Endothelial cell of umbilical vein (primary cell): ENCODE measurements around the gene CLASRP. TPM values are rescaled to one million over a fixed set of nuclear protein-coding genes. Genes with fewer than 3 reads are reported as not detected.

Source experiments
- BruUV-seq: library from RNA; stranded (reverse); fragments of 400-500 nt; replicated peaks from 2 replicates; lab custom pipeline; 2021; lab: Mats Ljungman, UMichigan
- CTCF ChIA-PET: fragments of 300-600, 350-600 bp; sonication (Branson Sonifier 250); formaldehyde crosslinking; loops from one replicate; lab custom pipeline; 2021; ENCODE audit warnings: antibody characterized with exemption, inconsistent platforms; lab: Charles Lee
- POLR2A ChIA-PET: fragments of 300-600, 350-600 bp; sonication (Branson Sonifier 250); formaldehyde crosslinking; loops from one replicate; lab custom pipeline; 2021; ENCODE audit warnings: antibody characterized with exemption, inconsistent platforms; lab: Charles Lee
- DNase-seq: peaks from one replicate; pipeline ENCODE4 v3.0.0-alpha.2; 2011; ENCODE audit warnings: low read depth, low spot score
- FAIRE-seq: peaks from 2 replicates; lab custom pipeline; 2011; peaks lifted over from hg19 to GRCh38; lab: Jason Lieb, UNC
- H2AFZ ChIP-seq: 2 replicates; pipeline ENCODE4 v1.6.0; 2012; ENCODE audit warnings: low read depth, low read length, control low read depth, inconsistent platforms
- H3K27ac ChIP-seq: 2 replicates; pipeline ENCODE4 v1.5.1; 2011; ENCODE audit warnings: low read depth, mild to moderate bottlenecking, control low read depth, low read length, moderate library complexity; ENCODE audit not compliant: insufficient read depth
- H3K27me3 ChIP-seq, 2 experiments: 2 replicates each; pipeline versions ENCODE4 v1.6.0 to v1.6.1; 2011; ENCODE audit warnings: low read length in 2 of 2, mixed read lengths in 1 of 2; ENCODE audit not compliant: control insufficient read depth in 2 of 2, insufficient read depth in 2 of 2
- H3K36me3 ChIP-seq, 2 experiments: 2 replicates in 1 of 2; 3 replicates in 1 of 2; pipeline ENCODE4 v1.5.1; 2011; ENCODE audit warnings: low read length in 2 of 2, mild to moderate bottlenecking in 1 of 2, moderate library complexity in 1 of 2; ENCODE audit not compliant: control insufficient read depth in 2 of 2, insufficient read depth in 2 of 2; ENCODE audit errors: extremely low read depth in 1 of 2
- H3K4me1 ChIP-seq: 3 replicates; pipeline ENCODE4 v1.5.1; 2011; ENCODE audit warnings: mild to moderate bottlenecking, low read length; ENCODE audit not compliant: control insufficient read depth, insufficient read depth; ENCODE audit errors: extremely low read depth
- H3K4me2 ChIP-seq: 2 replicates; pipeline ENCODE4 v1.6.1; 2011; ENCODE audit warnings: low read length, control low read depth, mixed read lengths; ENCODE audit not compliant: insufficient read depth
- H3K4me3 ChIP-seq, 3 experiments: fragments of 200-600 bp in 1 of 3; sonication (generic), shearing (Covaris generic) in 1 of 3; replicated peaks in 1 of 3; 2 replicates each; pipeline ENCODE4 v1.5.1; 2011 to 2016; ENCODE audit warnings: control low read depth in 3 of 3, low read length in 3 of 3, mild to moderate bottlenecking in 2 of 3, inconsistent platforms in 1 of 3, low read depth in 1 of 3, moderate library complexity in 1 of 3; ENCODE audit not compliant: insufficient read depth in 1 of 3
- H3K79me2 ChIP-seq: 2 replicates; pipeline ENCODE4 v1.6.0; 2012; ENCODE audit warnings: low read length, inconsistent platforms; ENCODE audit not compliant: control insufficient read depth, insufficient read depth
- H3K9ac ChIP-seq: replicated peaks from 2 replicates; pipeline ENCODE3; 2011; ENCODE audit warnings: low read length, control low read depth; ENCODE audit not compliant: insufficient read depth; ENCODE audit errors: extremely low read depth
- H3K9me1 ChIP-seq: replicated peaks from 3 replicates; pipeline ENCODE4 v1.6.0; 2011; ENCODE audit warnings: mild to moderate bottlenecking, low read length; ENCODE audit not compliant: control insufficient read depth, insufficient read depth; ENCODE audit errors: extremely low read depth
- H3K9me3 ChIP-seq: replicated peaks from 2 replicates; pipeline ENCODE4 v1.5.1; 2012; ENCODE audit warnings: low read length, inconsistent platforms; ENCODE audit not compliant: control insufficient read depth, insufficient read depth
- H4K20me1 ChIP-seq: replicated peaks from 2 replicates; pipeline ENCODE3; 2011; ENCODE audit warnings: mild to moderate bottlenecking, low read length; ENCODE audit not compliant: control insufficient read depth, insufficient read depth; ENCODE audit errors: extremely low read depth
- CTCF ChIP-seq, 2 donors: IDR thresholded peaks; 1 replicate in 1 of 2; 2 replicates in 1 of 2; pipeline ENCODE4 v1.5.1; 2011; ENCODE audit warnings: low read length in 2 of 2, mild to moderate bottlenecking in 2 of 2, moderate library complexity in 2 of 2, control low read depth in 1 of 2, inconsistent platforms in 1 of 2, low read depth in 1 of 2; ENCODE audit not compliant: insufficient read depth in 1 of 2; ENCODE audit errors: extremely low read depth in 1 of 2
- EZH2 ChIP-seq: IDR thresholded peaks from 2 replicates; pipeline ENCODE4 v1.6.1; 2012; ENCODE audit warnings: borderline replicate concordance, low read depth, mild to moderate bottlenecking, moderate library complexity, low read length, inconsistent platforms; ENCODE audit not compliant: severe bottlenecking
- FOS ChIP-seq: IDR thresholded peaks from 2 replicates; pipeline ENCODE4 v1.6.1; 2011; ENCODE audit warnings: mild to moderate bottlenecking, low read length, moderate library complexity, borderline replicate concordance; ENCODE audit not compliant: insufficient read depth
- GATA2 ChIP-seq: IDR thresholded peaks from 2 replicates; pipeline ENCODE4 v1.7.0; 2011; ENCODE audit warnings: low read depth, mild to moderate bottlenecking, moderate library complexity, mixed read lengths, low read length; ENCODE audit not compliant: insufficient read length, insufficient read depth
- JUN ChIP-seq: IDR thresholded peaks from 2 replicates; pipeline ENCODE4 v1.6.1; 2011; ENCODE audit warnings: borderline replicate concordance, low read depth; ENCODE audit not compliant: insufficient read length, insufficient read depth
- MAX ChIP-seq: IDR thresholded peaks from 2 replicates; pipeline ENCODE4 v1.6.1; 2011; ENCODE audit not compliant: insufficient read depth, insufficient read length
- MYC ChIP-seq: IDR thresholded peaks from one replicate; pipeline ENCODE4 v1.6.1; 2011; ENCODE audit warnings: mild to moderate bottlenecking, low read depth, low read length
- POLR2A ChIP-seq: IDR thresholded peaks from 2 replicates; pipeline ENCODE4 v1.6.1; 2012; ENCODE audit warnings: low read depth, mild to moderate bottlenecking, control low read depth, low read length
- POLR2AphosphoS5 ChIP-seq: IDR thresholded peaks from 2 replicates; pipeline ENCODE4 v1.6.1; 2012; ENCODE audit warnings: low read depth, mild to moderate bottlenecking, control low read depth, low read length, moderate library complexity; ENCODE audit not compliant: insufficient read depth
- dilution Hi-C: fragments of 300-500 bp; cut with MboI; formaldehyde crosslinking; loops from one replicate; pipeline ENCODE4 v1.15.0; 2019; ENCODE audit warnings: low sequenced_read_pairs; ENCODE audit not compliant: extremely low pct_ligation_motif_present
- intact Hi-C: fragments of 100-400 bp; cut with micrococcal nuclease; formaldehyde crosslinking; loops from one replicate; pipeline ENCODE4 v1.10.0; 2022
- polyA plus RNA-seq, 4 experiments: library from polyadenylated mRNA; depleted of rRNA in 3 of 4; stranded (reverse) in 3 of 4; unstranded in 1 of 4; fragments of >200 nt; gene quantifications; 2 replicates each; pipeline versions ENCODE4 v1.2.1 to v1.2.3, GENCODE V29; 2011 to 2012; ENCODE audit warnings: missing spikeins in 1 of 4
- total RNA-seq: library from RNA; stranded (reverse); gene quantifications from 2 replicates; pipeline ENCODE4 v1.2.3, GENCODE V29; 2021

CLASRP gene
- total and polyA plus RNA-seq, 2 donors (not counting 3 experiments of a cell fraction or from before 2014, with no cell fraction given): 40.7 to 70.7 TPM

GRCh38 chr19:45102481-45102880 is 63.6 kb downstream of the CLASRP start:
- ChIA-PET CTCF (interaction anchor here (1.5 to 3.6 kb wide), 2 partner anchors 10 to 23 kb away, joined by 5 to 14 read pairs; partner anchors contain the start of gene PPP1R37), POLR2A (no interaction called here)
- H4K20me1 ChIP-seq: no peaks in the 10 kb centered on the region
- dilution Hi-C loops (no loop called here), intact Hi-C loops (no loop called here)
- FAIRE-seq: no peak
- H3K9ac ChIP-seq: no peak overlapping the region
- TF ChIP-seq JUN (no peak), POLR2A (no peak), FOS (no peak), EZH2 (no peak), MAX (no peak), POLR2AphosphoS5 (no peak), CTCF (IDR thresholded peaks at IDR 0.05; ENCODE audit: extremely low read depth in 1 of 2, insufficient read depth in 1 of 2, low read depth in 1 of 2, low read length in 2 of 2) (no peak), MYC (no peak), GATA2 (no peak)
- no peak overlapping the region for H2AFZ ChIP-seq
- no peaks in the 10 kb centered on the region for H3K9me1 ChIP-seq
- H3K4me3 ChIP-seq: no peak overlapping the region
- no peak for DNase-seq
- no TSS peak for BruUV-seq
- H3K27me3 ChIP-seq: no peaks in the 10 kb centered on the region
- H3K36me3 ChIP-seq: no peaks in the 10 kb centered on the region
- H3K79me2 ChIP-seq: peaks cover 82% of the 10 kb centered on the region
- no peaks in the 10 kb centered on the region for H3K9me3 ChIP-seq
- no peak overlapping the region for H3K27ac ChIP-seq
- peaks cover 17% of the 10 kb centered on the region for H3K4me1 ChIP-seq
- H3K4me2 ChIP-seq: no peak overlapping the region
